Parathyroid adenoma (tissue), 2 donors: ENCODE results near the gene ZNF469.

Experiments used
- H2AFZ ChIP-seq: fragments of 300-600 bp; sonication (generic); one replicate; pipeline ENCODE4 v1.7.0; 2017; ENCODE audit warnings: antibody characterized with exemption, mild to moderate bottlenecking
- H3K27ac ChIP-seq: fragments of 300-600 bp; sonication (generic); one replicate; pipeline ENCODE4 v1.7.0; 2017
- H3K27me3 ChIP-seq: fragments of 300-600 bp; sonication (generic); one replicate; pipeline ENCODE4 v1.7.0; 2017; ENCODE audit warnings: low read length; ENCODE audit not compliant: control insufficient read depth, insufficient read depth
- H3K36me3 ChIP-seq: fragments of 300-600 bp; sonication (generic); one replicate; pipeline ENCODE4 v1.7.0; 2017; ENCODE audit warnings: low read length; ENCODE audit not compliant: control insufficient read depth, insufficient read depth
- H3K4me1 ChIP-seq: fragments of 300-600 bp; sonication (generic); one replicate; pipeline ENCODE4 v1.7.0; 2017; ENCODE audit warnings: control low read depth
- H3K4me2 ChIP-seq: fragments of 300-600 bp; sonication (generic); one replicate; pipeline ENCODE4 v1.7.0; 2017; ENCODE audit warnings: low read length
- H3K4me3 ChIP-seq: fragments of 300-600 bp; sonication (generic); one replicate; pipeline ENCODE4 v1.7.0; 2017; ENCODE audit warnings: low read depth, low read length
- H3K79me2 ChIP-seq: fragments of 300-600 bp; sonication (generic); one replicate; pipeline ENCODE4 v1.7.0; 2017; ENCODE audit warnings: control low read depth
- H3K9ac ChIP-seq: fragments of 300-600 bp; sonication (generic); one replicate; pipeline ENCODE4 v1.7.0; 2017; ENCODE audit warnings: mild to moderate bottlenecking
- H3K9me3 ChIP-seq: fragments of 300-600 bp; sonication (generic); one replicate; pipeline ENCODE4 v1.7.0; 2017; ENCODE audit warnings: low read length; ENCODE audit not compliant: control insufficient read depth
- TF ChIP-seq, protein P1 (sequence below): fragments of 300-600 bp; sonication (generic); IDR thresholded peaks from one replicate; pipeline ENCODE4 v1.7.0; 2017; ENCODE audit warnings: antibody characterized with exemption, mild to moderate bottlenecking
- donor health status: primary hyperparathyroidism.

The ZNF469 gene

DNA sequence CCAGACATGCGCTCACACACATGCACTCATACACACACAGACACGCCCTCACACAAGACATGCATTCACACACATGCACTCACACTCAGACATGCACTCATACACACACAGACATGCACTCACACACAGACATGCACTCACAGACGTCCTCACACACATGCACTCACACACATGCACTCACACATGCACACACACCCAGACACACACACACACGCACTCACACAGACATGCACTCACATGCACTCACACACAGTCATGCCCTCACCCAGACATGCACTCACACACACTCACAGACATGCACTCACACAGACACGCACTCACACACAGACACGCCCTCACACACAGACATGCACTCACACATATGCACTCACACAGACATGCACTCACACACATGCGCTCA, 2.1 kb upstream of the ZNF469 start:
- no peak overlapping the region for H3K4me2 ChIP-seq
- no peaks in the 10 kb centered on the region for H3K9me3 ChIP-seq
- no peaks in the 10 kb centered on the region for H3K36me3 ChIP-seq
- H2AFZ ChIP-seq: no peak overlapping the region
- no peaks in the 10 kb centered on the region for H3K27me3 ChIP-seq
- H3K27ac ChIP-seq: no peak overlapping the region
- H3K4me3 ChIP-seq: no peak overlapping the region
- H3K9ac ChIP-seq: no peak overlapping the region
- TF ChIP-seq, protein P1, sequence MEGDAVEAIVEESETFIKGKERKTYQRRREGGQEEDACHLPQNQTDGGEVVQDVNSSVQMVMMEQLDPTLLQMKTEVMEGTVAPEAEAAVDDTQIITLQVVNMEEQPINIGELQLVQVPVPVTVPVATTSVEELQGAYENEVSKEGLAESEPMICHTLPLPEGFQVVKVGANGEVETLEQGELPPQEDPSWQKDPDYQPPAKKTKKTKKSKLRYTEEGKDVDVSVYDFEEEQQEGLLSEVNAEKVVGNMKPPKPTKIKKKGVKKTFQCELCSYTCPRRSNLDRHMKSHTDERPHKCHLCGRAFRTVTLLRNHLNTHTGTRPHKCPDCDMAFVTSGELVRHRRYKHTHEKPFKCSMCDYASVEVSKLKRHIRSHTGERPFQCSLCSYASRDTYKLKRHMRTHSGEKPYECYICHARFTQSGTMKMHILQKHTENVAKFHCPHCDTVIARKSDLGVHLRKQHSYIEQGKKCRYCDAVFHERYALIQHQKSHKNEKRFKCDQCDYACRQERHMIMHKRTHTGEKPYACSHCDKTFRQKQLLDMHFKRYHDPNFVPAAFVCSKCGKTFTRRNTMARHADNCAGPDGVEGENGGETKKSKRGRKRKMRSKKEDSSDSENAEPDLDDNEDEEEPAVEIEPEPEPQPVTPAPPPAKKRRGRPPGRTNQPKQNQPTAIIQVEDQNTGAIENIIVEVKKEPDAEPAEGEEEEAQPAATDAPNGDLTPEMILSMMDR: no peak
- no peaks in the 10 kb centered on the region for H3K4me1 ChIP-seq
- H3K79me2 ChIP-seq: no peaks in the 10 kb centered on the region

DNA sequence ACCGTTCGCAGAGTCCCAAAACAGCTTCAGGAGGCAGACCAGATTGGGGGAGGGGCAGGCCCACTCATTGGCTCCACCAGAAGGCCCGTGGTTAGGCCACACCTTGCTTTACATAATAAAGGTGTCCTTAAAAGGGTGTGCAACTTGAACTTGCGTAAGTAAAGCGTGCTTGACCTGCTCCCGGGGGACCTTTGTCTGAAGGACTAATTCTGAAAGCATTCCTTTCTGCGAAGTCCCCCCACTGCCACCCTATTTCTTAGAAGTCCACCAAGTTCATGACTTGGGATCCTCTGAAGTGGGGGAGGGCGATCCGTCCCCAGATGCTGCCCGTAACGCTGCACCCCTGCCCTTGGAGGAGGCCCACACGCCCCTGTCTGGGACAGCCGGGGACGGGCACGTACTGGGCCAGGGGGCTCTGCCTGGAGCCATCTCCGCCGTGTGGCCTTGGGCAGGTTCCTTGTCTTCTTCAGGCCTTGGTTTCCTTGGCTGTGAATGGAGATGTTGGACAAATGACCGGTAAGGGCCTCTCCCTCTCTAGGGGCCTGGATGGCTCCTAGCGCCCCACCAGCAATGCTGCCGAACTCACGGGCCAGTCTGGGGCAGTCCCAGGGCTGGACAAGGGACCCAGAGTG, 823 bp upstream of the ZNF469 start:
- H3K27ac ChIP-seq: no peak overlapping the region
- no peaks in the 10 kb centered on the region for H3K79me2 ChIP-seq
- no peak overlapping the region for H3K9ac ChIP-seq
- H3K36me3 ChIP-seq: no peaks in the 10 kb centered on the region
- H2AFZ ChIP-seq: no peak overlapping the region
- TF ChIP-seq, protein P1: no peak
- no peaks in the 10 kb centered on the region for H3K27me3 ChIP-seq
- no peak overlapping the region for H3K4me3 ChIP-seq
- no peaks in the 10 kb centered on the region for H3K9me3 ChIP-seq
- no peaks in the 10 kb centered on the region for H3K4me1 ChIP-seq
- H3K4me2 ChIP-seq: no peak overlapping the region

DNA sequence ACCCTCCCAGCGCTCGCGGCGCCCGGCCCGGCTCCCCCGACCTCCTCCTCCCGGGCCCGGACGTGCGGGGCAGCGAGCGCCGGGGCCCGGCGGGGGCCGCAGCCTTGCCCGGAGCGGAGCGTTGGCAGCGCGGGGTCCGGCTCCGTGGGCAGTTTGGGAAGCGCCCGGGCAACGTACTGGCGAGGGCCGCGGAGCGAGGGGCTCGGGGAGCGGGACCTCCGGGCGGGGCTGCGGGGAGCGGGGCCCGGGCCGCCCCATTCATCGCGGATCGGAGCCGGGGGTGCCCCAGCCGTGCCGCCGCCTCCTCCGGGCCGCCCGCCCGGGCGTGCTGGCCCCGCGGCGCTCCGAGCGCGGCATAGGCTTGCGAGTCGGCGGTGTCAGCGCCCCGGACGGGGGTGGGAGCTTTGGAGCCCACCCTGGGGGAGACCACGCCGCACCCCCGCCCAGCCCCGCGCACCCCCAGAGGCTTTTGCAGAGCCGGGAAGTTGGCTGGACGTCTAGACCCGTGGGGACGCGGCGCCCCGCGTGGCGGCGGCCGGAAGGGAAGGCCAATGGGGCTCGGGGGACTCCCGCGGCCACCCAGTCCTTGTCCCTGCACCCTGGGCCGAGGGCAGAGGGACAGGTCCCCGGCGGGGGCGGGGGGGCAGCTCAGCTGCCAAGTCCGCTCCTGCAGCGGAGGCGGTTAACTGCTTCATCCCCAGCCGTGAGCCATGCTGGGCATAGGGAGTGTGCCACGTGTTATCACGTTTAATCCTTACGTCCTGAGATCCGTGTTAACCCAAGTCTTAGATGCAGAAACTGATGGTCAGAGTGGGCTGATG, 852 bp downstream of the ZNF469 start:
- Histone ChIP-seq H3K4me1 (no peaks in the 10 kb centered on the region), H3K9me3 (no peaks in the 10 kb centered on the region), H3K9ac (no peak overlapping the region), H3K4me3 (peak overlapping the region; percentile 16), H3K4me2 (peak overlapping the region; percentile 57), H3K79me2 (no peaks in the 10 kb centered on the region), H3K27me3 (no peaks in the 10 kb centered on the region), H3K27ac (no peak overlapping the region), H2AFZ (peak overlapping the region; percentile 11), H3K36me3 (no peaks in the 10 kb centered on the region)
- TF ChIP-seq, protein P1: peak; percentile 31

DNA sequence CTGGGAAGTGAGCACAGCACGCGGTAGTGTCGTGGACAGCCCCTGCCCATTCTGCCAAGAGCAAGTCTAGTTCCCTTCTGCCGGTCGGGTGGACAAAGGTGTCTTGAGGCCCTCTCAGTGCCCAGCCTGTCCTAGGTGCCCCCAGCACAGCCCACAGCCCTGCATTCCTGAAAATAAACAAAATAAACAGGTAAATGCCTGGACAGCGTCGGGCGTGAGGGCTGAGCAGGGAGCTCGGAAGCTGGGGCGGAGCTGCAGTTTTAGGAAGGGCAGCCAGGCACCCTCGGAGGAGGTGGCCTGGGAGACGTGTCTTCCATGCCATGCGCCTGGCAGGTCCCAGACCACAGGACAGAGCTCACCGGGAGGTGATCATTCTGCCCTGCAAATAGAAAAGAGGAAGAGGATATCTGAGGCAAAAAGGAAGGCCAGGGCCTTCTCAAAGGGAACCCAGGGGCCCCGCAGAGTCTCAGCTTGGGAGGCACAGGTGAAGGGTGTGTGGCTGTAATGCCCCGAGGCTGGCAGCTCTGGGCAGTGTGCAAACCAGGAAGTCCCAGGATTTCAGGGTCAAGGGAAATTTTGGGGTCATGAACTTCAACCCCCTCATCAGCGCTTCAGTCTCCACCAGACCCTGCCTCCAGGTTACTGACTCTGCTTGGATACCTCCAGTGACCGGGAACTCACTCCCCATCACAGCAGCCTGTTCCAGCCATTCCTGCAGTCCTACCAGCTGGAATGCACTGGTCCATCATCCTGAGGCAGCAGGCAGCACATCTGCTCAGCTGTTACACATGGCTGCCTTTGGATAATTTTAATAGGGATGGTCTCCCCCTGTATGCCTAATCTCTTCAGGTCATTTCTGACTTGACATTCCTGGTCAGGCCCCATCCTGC, 1.7 kb downstream of the ZNF469 start:
- H3K9me3 ChIP-seq: no peaks in the 10 kb centered on the region
- TF ChIP-seq, protein P1: no peak
- no peaks in the 10 kb centered on the region for H3K36me3 ChIP-seq
- no peak overlapping the region for H3K27ac ChIP-seq
- no peak overlapping the region for H3K4me2 ChIP-seq
- no peaks in the 10 kb centered on the region for H3K4me1 ChIP-seq
- no peak overlapping the region for H3K9ac ChIP-seq
- no peaks in the 10 kb centered on the region for H3K79me2 ChIP-seq
- H3K27me3 ChIP-seq: no peaks in the 10 kb centered on the region
- peak overlapping the region; percentile 16 for H3K4me3 ChIP-seq
- no peak overlapping the region for H2AFZ ChIP-seq
